H9 (cell line): ENCODE data around the gene FAM117A. TPM values are rescaled to one million over a fixed set of nuclear protein-coding genes. Genes with fewer than 3 reads are reported as not detected.
A peak's percentile ranks its signal among the peaks of the same experiment; 100 is the strongest.

Experiments used
- DNase-seq: peaks from one replicate; pipeline ENCODE4 v3.0.0-alpha.2; 2017
- H2AFZ ChIP-seq: one replicate; pipeline ENCODE4 v1.6.1; 2013; ENCODE audit warnings: mild to moderate bottlenecking, low read length, control low read depth, moderate library complexity
- H2AK5ac ChIP-seq: 2 replicates; pipeline ENCODE4 v1.6.1; 2013; ENCODE audit warnings: low read length, control low read depth, mixed read lengths; ENCODE audit not compliant: insufficient read length
- H2BK120ac ChIP-seq: one replicate; pipeline ENCODE4 v1.6.1; 2013; ENCODE audit warnings: low read depth, mild to moderate bottlenecking, low read length, control low read depth, inconsistent platforms; ENCODE audit not compliant: poor library complexity, severe bottlenecking
- H2BK12ac ChIP-seq: 2 replicates; pipeline ENCODE4 v1.6.1; 2013; ENCODE audit warnings: low read length, control low read depth, mixed read lengths, low read depth; ENCODE audit not compliant: insufficient read length
- H2BK15ac ChIP-seq: 2 replicates; pipeline ENCODE4 v1.6.1; 2013; ENCODE audit warnings: low read depth, low read length, control low read depth
- H2BK20ac ChIP-seq: one replicate; pipeline ENCODE4 v1.6.1; 2013; ENCODE audit warnings: low read depth, mild to moderate bottlenecking, low read length, control low read depth, inconsistent platforms; ENCODE audit not compliant: poor library complexity, severe bottlenecking
- H2BK5ac ChIP-seq: 2 replicates; pipeline ENCODE4 v1.6.1; 2013; ENCODE audit warnings: low read length, control low read depth, mixed read lengths; ENCODE audit not compliant: insufficient read length
- H3K14ac ChIP-seq: 2 replicates; pipeline ENCODE4 v1.6.1; 2013; ENCODE audit warnings: low read length, control low read depth; ENCODE audit not compliant: insufficient read depth
- H3K18ac ChIP-seq: 2 replicates; pipeline ENCODE4 v1.6.1; 2013; ENCODE audit warnings: low read depth, mild to moderate bottlenecking, mixed read lengths, low read length, control low read depth; ENCODE audit not compliant: insufficient read length
- H3K23ac ChIP-seq: 2 replicates; pipeline ENCODE4 v1.6.1; 2013; ENCODE audit warnings: low read length, control low read depth, mixed read lengths, low read depth; ENCODE audit not compliant: insufficient read length
- H3K23me2 ChIP-seq: 2 replicates; pipeline ENCODE4 v1.6.1; 2013; ENCODE audit warnings: low read depth, mild to moderate bottlenecking, mixed read lengths, low read length, control low read depth; ENCODE audit not compliant: insufficient read length, poor library complexity, severe bottlenecking
- H3K27ac ChIP-seq: 2 replicates; pipeline ENCODE4 v1.5.1; 2013; ENCODE audit warnings: low read length, control low read depth, mixed read lengths, low read depth; ENCODE audit not compliant: insufficient read length
- H3K27me3 ChIP-seq: 2 replicates; pipeline ENCODE4 v1.6.1; 2013; ENCODE audit warnings: low read length, control low read depth, inconsistent platforms; ENCODE audit not compliant: insufficient read depth
- H3K4ac ChIP-seq: 2 replicates; pipeline ENCODE4 v1.6.1; 2013; ENCODE audit warnings: low read depth, mild to moderate bottlenecking, control low read depth, inconsistent platforms, low read length, moderate library complexity
- H3K4me1 ChIP-seq: 2 replicates; pipeline ENCODE4 v1.6.1; 2013; ENCODE audit warnings: low read length, control low read depth, inconsistent platforms; ENCODE audit not compliant: insufficient read depth
- H3K4me2 ChIP-seq: 2 replicates; pipeline ENCODE4 v1.6.1; 2013; ENCODE audit warnings: low read length, control low read depth, mixed read lengths; ENCODE audit not compliant: insufficient read length, insufficient read depth
- H3K56ac ChIP-seq: 2 replicates; pipeline ENCODE4 v1.6.1; 2013; ENCODE audit warnings: low read depth, mild to moderate bottlenecking, mixed read lengths, low read length, control low read depth; ENCODE audit not compliant: insufficient read length
- H3K79me1 ChIP-seq: 2 replicates; pipeline ENCODE4 v1.6.1; 2013; ENCODE audit warnings: low read depth, mild to moderate bottlenecking, moderate library complexity, low read length, control low read depth, inconsistent platforms; ENCODE audit not compliant: insufficient read depth, poor library complexity, severe bottlenecking
- H3K79me2 ChIP-seq: 2 replicates; pipeline ENCODE4 v1.6.1; 2013; ENCODE audit warnings: low read length, control low read depth, inconsistent platforms; ENCODE audit not compliant: insufficient read depth
- H3K9ac ChIP-seq: 2 replicates; pipeline ENCODE4 v1.6.1; 2013; ENCODE audit warnings: low read length, control low read depth, mixed read lengths; ENCODE audit not compliant: insufficient read length; ENCODE audit errors: extremely low read depth
- H3K9me3 ChIP-seq: one replicate; pipeline ENCODE4 v1.6.1; 2013; ENCODE audit warnings: low read depth, low read length, inconsistent platforms; ENCODE audit not compliant: control insufficient read depth
- H3T11ph ChIP-seq: one replicate; pipeline ENCODE4 v1.6.1; 2013; ENCODE audit warnings: mild to moderate bottlenecking, low read length, control low read depth, inconsistent platforms
- H4K20me1 ChIP-seq: one replicate; pipeline ENCODE4 v1.6.1; 2013; ENCODE audit not compliant: control insufficient read depth, insufficient read length, insufficient read depth
- H4K5ac ChIP-seq: 2 replicates; pipeline ENCODE4 v1.6.1; 2013; ENCODE audit warnings: low read depth, mild to moderate bottlenecking, mixed read lengths, low read length, control low read depth; ENCODE audit not compliant: insufficient read length
- H4K8ac ChIP-seq: replicated peaks from 2 replicates; pipeline ENCODE4 v1.6.1; 2013; ENCODE audit warnings: low read length, control low read depth, mixed read lengths, low read depth; ENCODE audit not compliant: insufficient read length
- H4K91ac ChIP-seq: 2 replicates; pipeline ENCODE4 v1.6.1; 2013; ENCODE audit warnings: low read depth, mild to moderate bottlenecking, moderate library complexity, mixed read lengths, low read length, control low read depth; ENCODE audit not compliant: insufficient read length
- H3K27ac Mint-ChIP-seq, 3 experiments: 2 replicates in 2 of 3; 3 replicates in 1 of 3; pipeline ENCODE4 v1.8.0; 2020 to 2021; ENCODE audit warnings: mixed read lengths in 3 of 3, mild to moderate bottlenecking in 1 of 3, moderate library complexity in 1 of 3
- H3K27me3 Mint-ChIP-seq: 2 replicates; pipeline ENCODE4 v1.8.0; 2021; ENCODE audit warnings: low read depth, mild to moderate bottlenecking, moderate library complexity, mixed read lengths
- H3K36me3 Mint-ChIP-seq, 3 experiments: 2 replicates in 2 of 3; 3 replicates in 1 of 3; pipeline ENCODE4 v1.8.0; 2020 to 2021; ENCODE audit warnings: low read depth in 3 of 3, mixed read lengths in 3 of 3; ENCODE audit not compliant: insufficient read depth in 1 of 3
- H3K4me1 Mint-ChIP-seq, 2 experiments: 2 replicates each; pipeline ENCODE4 v1.8.0; 2020; ENCODE audit warnings: mixed read lengths in 2 of 2
- H3K4me3 Mint-ChIP-seq, 2 experiments: 2 replicates in 1 of 2; 3 replicates in 1 of 2; pipeline ENCODE4 v1.8.0; 2020 to 2021; ENCODE audit warnings: mild to moderate bottlenecking in 2 of 2, mixed read lengths in 2 of 2, moderate library complexity in 1 of 2
- H3K9me3 Mint-ChIP-seq, 2 experiments: 2 replicates in 1 of 2; 3 replicates in 1 of 2; pipeline ENCODE4 v1.8.0; 2020; ENCODE audit warnings: mild to moderate bottlenecking in 2 of 2, mixed read lengths in 2 of 2, moderate library complexity in 1 of 2
- WGBS: extraction: QIAGEN DNeasy Blood & Tissue Kit; methylation state at CpG from one replicate; pipeline ENCODE4 v1.1.7; 2013; ENCODE audit warnings: missing lambda C conversion rate, low lambda C conversion rate, mixed read lengths; ENCODE audit not compliant: insufficient read length; ENCODE audit errors: extremely low coverage; 5-methylcytosine and 5-hydroxymethylcytosine counted together
- total RNA-seq: library from RNA; stranded (reverse); gene quantifications from 2 replicates; pipeline ENCODE4 v1.2.1, GENCODE V29; 2021
- TF ChIP-seq, protein P1 (sequence below): fragments of 200-600 bp; sonication (generic); conservative IDR thresholded peaks from 3 replicates; pipeline ENCODE4 v1.8.0; 2021; ENCODE audit warnings: antibody characterized with exemption, mild to moderate bottlenecking

Gene FAM117A
- total RNA-seq, 1 experiment from 2014 or later: 21.1 TPM

DNA sequence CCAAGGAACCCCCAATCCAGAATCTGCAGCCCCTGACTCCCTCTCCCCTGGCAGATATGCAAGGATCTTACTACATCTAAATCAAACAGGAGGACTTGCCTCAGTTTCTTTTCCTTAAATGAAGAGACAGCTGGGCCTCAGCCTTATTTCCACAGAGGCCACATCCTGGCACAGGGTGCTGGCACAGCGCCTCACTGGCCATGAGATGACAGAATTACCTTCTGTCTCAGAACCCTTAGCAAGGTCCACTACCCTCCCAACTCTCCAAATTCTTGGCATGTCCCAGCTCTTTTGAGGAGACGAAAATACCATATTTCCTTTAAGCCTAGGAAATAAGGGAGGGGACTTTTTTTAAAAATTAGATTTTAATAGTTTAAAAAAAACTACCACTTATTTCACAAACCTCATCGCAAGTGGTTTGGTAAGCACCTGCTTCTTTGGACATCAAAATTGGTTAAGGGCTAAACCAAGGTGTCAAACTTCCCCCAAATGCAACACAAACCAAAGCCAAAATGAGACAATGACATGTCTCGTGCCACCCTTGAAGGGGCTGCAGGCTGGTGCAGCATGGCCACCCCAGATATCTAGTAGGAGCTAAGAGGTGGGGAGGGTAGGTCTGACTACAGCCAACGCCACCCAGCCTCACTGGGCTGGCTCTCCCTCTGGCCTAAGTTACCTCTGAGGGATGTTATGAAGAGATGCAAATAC is 25.3 kb downstream of the FAM117A start:
- Histone ChIP-seq H3K23ac (no peak overlapping the region), H2BK15ac (no peak overlapping the region), H4K20me1 (no peaks in the 10 kb centered on the region), H2BK120ac (no peak overlapping the region), H2BK5ac (no peak overlapping the region), H3K18ac (no peak overlapping the region), H4K5ac (no peak overlapping the region), H3K56ac (no peak overlapping the region), H3K23me2 (no peaks in the 10 kb centered on the region), H3K27me3 (no peaks in the 10 kb centered on the region), H2BK12ac (no peak overlapping the region), H4K8ac (no peak overlapping the region), H3K4ac (no peak overlapping the region), H2AK5ac (no peak overlapping the region), H3K79me1 (peaks cover 11% of the 10 kb centered on the region), H4K91ac (no peak overlapping the region), H3T11ph (no peak overlapping the region), H2AFZ (no peak overlapping the region), H3K27ac (no peak overlapping the region), H3K4me1 (no peaks in the 10 kb centered on the region), H3K9me3 (no peaks in the 10 kb centered on the region), H3K4me2 (no peak overlapping the region), H3K14ac (no peak overlapping the region), H3K79me2 (peaks cover 2% of the 10 kb centered on the region; the same call in 1 of the 2 replicates), H3K9ac (no peak overlapping the region), H2BK20ac (no peak overlapping the region)
- no peaks in the 10 kb centered on the region for H3K4me1 Mint-ChIP-seq
- H3K27ac Mint-ChIP-seq: peak overlapping the region in 1 of 3 experiments; percentile 71; a peak in 3 of 7 replicates
- WGBS: no CpG with 5 or more reads among the region's 5 CpGs
- H3K36me3 Mint-ChIP-seq: peaks cover 0 to 4% (median 4%) of the 10 kb centered on the region in 3 experiments; a peak in 4 of 7 replicates
- H3K27me3 Mint-ChIP-seq: no peaks in the 10 kb centered on the region
- no peaks in the 10 kb centered on the region; a peak in 1 of 5 replicates for H3K9me3 Mint-ChIP-seq
- no peak for DNase-seq
- TF ChIP-seq, protein P1, sequence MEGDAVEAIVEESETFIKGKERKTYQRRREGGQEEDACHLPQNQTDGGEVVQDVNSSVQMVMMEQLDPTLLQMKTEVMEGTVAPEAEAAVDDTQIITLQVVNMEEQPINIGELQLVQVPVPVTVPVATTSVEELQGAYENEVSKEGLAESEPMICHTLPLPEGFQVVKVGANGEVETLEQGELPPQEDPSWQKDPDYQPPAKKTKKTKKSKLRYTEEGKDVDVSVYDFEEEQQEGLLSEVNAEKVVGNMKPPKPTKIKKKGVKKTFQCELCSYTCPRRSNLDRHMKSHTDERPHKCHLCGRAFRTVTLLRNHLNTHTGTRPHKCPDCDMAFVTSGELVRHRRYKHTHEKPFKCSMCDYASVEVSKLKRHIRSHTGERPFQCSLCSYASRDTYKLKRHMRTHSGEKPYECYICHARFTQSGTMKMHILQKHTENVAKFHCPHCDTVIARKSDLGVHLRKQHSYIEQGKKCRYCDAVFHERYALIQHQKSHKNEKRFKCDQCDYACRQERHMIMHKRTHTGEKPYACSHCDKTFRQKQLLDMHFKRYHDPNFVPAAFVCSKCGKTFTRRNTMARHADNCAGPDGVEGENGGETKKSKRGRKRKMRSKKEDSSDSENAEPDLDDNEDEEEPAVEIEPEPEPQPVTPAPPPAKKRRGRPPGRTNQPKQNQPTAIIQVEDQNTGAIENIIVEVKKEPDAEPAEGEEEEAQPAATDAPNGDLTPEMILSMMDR: no peak
- no peak overlapping the region; a peak in 1 of 5 replicates for H3K4me3 Mint-ChIP-seq
